Spleen (tissue), 7 donors: ENCODE data around the gene BMPER.

Experiments used
- CTCF ChIP-seq, 11 experiments: fragments of 200-600 bp in 7 of 11; fragments of 450-650 bp in 4 of 11; sonication (generic) in 4 of 11; IDR thresholded peaks in 8 of 11; conservative IDR thresholded peaks in 3 of 11; 1 replicate in 7 of 11; 2 replicates in 4 of 11; pipeline versions ENCODE4 v1.4.0 to v1.8.0; 2016 to 2021; ENCODE audit warnings: antibody characterized with exemption in 11 of 11, inconsistent platforms in 4 of 11, mild to moderate bottlenecking in 1 of 11
- POLR2A ChIP-seq, 3 donors: fragments of 450-650 bp; IDR thresholded peaks; one replicate each; pipeline ENCODE4 v1.5.1; 2017; ENCODE audit warnings: antibody characterized with exemption in 3 of 3, mild to moderate bottlenecking in 1 of 3
- donor health status: DM: no; HTN: no; CAD: no; lungs with moderate emphysema.
- donor health status: DM: no; HTN: no; CAD: no.
- donor health status: DM: no; HTN: no; CAD: no.

- TF ChIP-seq CTCF (IDR thresholded peaks at IDR 0.05 in 8 of 11, conservative IDR thresholded peaks at IDR 0.05 in 3 of 11) (no peak), POLR2A (IDR thresholded peaks at IDR 0.05) (no peak)
Measured at GRCh38 chr7:34121366-34121765, 216.0 kb downstream of the BMPER start.
